ENCODE data around the gene SLC7A4. TPM values are rescaled to one million over a fixed set of nuclear protein-coding genes. Genes with fewer than 3 reads are reported as not detected.
A peak's percentile ranks its signal among the peaks of the same experiment; 100 is the strongest.
"Not testable (repeated sequence)": the region's sequence is repeated elsewhere in the genome, so short reads cannot be mapped to it uniquely, and the experiment has no call there.

Gene SLC7A4
- total RNA-seq, 1 donor from 2014 or later: 0.23 TPM

DNA sequence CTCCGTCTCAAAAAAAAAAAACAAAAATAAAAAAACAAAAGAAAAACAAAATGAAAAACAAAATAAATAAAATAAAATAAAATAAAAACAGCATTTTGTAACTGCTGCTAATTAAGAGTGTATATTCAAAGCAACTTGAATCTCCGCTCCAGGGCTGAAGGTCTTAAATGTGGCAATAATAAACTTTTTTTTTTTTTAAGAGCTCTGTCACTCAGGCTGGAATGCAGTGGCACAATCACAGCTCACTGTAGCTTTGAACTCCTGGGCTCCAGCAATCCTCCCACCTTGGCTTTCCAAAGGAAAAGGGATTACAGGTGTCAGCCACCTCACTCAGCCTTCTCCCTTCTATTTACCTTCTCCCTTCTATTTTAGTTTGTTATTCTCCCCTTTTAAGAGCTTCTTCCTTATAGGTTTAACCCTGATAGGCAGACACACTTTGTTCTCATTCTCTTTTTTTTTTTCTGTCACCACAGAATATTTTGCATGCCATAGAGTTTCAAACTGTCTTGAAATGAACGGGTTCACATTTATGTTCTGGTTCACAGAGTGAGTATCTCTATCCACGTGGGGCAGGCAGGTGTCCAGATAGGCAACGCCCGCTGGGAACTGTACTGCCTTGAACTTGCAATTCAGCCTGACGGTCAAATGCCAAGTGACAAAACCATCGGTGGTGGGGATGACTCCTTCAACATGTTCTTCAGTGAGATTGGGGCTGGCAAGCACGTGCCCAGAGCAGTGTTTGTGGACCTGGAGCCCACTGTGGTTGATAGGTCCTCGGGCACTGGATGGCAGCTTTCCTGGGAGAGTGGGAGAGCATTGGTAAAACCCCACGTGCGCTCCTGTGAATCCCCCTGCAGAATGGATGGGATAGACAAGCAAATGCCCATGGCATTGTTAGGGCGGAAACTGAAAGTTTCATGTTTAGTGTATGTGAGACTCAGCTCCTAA lies 32.8 kb upstream of the SLC7A4 start:
- DNase-seq (ENCODE audit: low spot score) (no peak), ATAC-seq (peak; percentile 31)

DNA sequence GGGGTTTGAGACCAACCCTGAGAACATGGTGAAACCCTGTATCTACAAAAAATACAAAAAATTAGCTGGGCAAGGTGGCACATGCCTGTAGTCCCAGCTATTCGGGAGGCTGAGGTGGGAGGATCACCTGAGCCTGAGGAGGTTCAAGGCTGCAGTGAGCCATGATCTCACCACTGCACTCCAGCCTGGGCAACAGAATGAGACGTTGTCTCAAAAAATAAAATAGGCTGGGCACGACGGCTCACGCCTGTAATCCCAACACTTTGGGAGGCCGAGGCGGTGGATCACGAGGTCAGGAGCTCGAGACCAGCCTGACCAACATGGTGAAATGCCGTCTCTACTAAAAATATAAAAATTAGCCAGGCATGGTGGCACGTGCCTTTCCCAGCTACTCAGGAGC lies 32.1 kb upstream of the SLC7A4 start:
- not testable (repeated sequence) for ATAC-seq; DNase-seq (ENCODE audit: low spot score)

DNA sequence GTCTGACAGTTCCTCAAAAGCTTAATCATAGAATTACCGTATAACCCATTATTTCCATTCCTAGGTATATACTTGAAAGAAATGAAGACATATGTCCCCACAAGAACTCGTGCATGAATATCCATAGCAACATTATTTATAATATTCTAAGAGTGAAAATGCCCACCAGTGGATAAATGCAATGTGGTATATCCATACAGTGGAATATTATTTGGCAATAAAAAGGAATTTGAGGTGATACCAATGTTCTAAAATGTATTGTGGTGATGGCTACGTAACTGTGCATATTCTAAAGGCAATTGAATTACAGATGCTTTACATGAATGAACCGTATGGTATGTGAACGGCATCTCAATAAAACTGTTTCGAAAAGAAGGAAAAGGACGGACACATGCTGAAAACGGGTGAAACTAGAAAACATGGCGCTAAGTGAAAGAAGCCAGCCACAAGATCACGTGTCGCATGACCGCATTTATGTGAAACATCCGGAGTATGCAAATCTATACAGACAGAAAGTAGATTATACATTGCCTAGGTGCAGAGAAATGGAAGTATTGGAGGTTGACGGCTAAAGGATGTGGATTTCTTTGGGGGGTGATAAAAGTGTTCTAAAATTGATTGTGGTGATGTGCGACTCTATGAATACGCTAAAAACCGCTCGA lies 29.4 kb upstream of the SLC7A4 start:
- DNase-seq (ENCODE audit: low spot score); ATAC-seq: not testable (repeated sequence)

DNA sequence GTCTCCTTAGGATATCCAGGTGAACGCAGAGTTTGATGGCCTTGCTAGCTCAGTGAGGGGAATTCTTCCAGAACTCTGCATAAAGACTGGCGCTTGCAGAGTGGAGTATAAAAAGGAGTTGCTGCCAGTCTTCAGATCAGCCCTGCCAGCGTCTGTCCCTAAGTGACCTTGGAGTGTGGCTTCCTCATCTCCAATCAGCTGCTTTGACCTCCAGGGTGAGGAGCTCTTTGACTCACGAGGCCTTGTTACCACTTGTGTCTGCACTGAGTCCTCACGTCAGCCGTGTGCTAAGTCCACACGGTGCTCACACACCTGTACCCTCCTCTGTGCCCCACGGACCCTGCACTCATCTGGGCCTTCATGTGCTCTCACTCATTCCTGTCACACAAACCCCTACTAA lies 28.0 kb upstream of the SLC7A4 start:
- ATAC-seq; DNase-seq (ENCODE audit: low spot score): not testable (repeated sequence)

DNA sequence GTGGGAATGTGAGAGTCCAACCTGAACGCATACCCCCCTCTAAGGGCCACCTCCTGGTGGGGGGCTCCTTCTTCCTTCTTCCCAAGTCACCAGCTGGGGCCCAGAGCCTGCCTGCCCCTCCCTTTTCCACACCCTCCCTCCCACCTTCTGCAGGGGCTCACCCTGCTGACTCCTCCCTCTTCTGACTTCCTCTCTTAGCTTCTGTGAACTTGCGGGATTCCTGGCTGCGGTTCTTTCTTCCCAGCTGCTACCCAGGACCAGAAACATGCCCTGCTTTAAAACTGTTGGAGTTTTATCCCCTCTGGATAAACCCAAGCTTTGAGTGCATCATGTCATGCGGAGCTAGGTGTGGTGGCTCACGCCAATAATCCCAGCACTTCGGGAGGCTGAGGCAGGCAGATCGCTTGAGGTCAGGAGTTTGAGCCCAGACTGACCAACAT lies 23.5 kb upstream of the SLC7A4 start:
- ATAC-seq (no peak), DNase-seq (ENCODE audit: low spot score) (no peak)

DNA sequence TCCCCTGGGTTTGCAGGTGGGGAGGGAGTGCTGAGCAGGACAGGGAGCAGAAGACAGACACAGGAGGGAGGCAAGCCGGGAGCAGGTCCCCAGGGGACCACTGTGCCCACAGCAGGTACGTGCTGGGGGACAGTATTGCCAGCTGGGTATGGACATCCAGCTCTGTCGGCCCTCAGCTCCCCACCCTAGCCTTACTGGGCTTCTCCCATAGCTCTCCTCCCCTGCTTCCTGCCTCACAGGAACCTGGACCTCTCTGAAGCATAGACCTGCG lies 23.1 kb upstream of the SLC7A4 start:
- DNase-seq (ENCODE audit: low spot score): no peak

DNA sequence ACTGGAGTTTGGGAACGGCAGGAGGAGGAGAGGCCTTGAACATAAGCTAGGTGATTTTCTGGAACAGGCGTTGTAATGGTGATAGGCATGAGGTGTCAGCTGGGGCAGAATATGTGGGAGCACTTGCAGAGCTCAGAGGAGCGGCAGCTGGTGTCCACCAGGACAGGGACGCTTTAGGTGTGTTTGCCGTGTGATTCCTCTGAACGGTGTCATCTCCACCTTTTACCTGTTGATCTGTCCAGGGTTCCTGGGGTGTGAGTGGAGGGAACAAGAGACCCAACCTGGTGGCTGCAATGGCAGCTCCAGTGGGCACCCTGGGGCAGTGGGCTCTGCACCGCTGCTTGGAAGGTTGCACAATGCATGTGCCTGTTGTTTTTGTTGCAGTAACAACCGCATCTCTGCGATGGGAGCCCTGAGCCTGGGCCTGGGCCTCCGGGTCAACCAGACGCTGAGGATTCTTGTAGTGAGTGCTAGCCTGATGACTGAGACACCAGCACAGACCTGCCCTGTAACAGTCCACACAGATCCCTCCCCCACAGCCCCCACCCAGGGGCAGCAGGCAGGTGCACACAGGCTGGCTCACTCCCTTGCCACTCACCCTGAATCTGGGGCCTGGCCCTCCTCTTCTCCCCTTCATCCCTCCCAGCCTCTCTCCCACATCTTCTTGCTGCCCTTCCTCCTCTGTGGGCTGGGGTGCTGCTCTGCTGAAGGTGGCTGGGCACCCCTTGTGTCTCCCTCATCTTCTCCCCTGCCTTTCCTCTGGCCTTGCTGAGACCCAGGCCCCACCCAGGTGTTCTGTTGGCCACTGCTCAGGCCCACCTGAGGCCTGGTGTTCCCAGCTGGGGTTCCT lies 22.6 kb upstream of the SLC7A4 start:
- ATAC-seq: no peak
- DNase-seq (ENCODE audit: low spot score): no peak

More for the DNA sequence above, 23.1 kb upstream of the SLC7A4 start:
- no peak for ATAC-seq

DNA sequence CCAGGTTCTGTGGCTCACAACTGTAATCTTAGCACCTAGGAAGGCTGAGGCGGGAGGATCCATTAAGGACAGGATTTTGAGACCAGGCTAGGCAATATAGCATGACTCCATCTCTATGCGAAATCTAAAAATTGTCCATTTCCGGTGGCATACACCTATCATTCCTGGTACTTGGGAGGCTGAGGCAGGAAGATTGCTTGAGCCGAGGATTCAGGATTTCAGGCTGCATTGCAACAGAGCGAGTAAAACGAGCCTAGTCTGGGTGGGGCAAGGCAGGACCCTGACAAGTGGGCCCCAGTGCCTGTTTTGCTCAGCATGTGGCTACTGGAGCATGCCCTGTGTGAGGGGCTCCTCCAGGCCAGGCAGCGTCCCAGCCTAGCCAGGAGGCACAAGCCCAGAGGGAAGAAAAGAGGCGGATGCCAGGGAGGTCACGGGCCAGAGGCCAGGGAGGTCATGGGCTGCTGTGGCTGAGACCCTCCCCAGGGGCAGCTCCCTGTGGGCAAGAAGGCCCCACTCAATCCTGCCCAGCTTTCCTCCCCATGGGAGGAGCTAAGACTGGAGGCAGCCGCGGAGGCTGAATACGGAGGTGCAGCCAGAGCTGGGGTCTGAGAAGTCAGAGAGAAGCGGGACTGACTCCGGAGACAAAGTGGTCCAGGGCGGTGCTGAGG lies 21.8 kb upstream of the SLC7A4 start:
- DNase-seq (ENCODE audit: low spot score) (no peak), ATAC-seq (no peak)

DNA sequence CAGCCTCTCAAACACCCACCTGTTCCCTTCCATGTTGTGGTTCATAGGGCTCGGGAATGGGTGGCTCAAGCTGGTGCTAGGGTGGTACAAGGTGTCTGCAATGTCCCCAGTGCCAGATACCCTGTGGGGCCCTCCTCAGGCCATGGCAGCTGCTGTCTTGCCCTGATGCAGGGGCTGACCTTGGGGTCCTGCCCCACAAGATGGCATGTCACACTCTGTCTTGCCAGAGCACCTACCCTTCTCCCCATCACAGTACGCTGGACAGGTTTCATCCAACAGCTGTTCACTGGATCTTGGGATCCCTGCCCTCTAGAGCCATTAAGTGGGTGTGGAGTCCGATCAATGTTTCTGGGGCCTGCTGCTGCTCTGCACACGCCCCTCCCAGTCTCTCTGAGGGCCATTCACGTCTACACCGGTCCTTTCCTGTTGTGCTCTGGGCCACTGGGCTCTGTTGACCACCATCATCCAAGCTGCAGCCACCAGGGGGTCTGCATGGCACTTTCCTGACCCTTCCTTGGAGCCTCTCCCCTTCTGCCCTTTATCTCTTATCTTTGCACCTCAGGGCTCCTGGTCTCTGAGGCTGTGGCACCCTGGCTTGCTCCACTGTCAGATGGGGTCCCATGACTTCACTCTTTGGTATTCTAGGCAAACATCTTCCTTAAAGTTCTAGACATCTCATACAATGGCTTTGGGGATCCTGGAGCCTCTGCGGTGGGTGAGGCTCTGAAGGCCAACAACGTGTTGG lies 20.5 kb upstream of the SLC7A4 start:
- no peak for DNase-seq (ENCODE audit: low spot score)
- no peak for ATAC-seq

DNA sequence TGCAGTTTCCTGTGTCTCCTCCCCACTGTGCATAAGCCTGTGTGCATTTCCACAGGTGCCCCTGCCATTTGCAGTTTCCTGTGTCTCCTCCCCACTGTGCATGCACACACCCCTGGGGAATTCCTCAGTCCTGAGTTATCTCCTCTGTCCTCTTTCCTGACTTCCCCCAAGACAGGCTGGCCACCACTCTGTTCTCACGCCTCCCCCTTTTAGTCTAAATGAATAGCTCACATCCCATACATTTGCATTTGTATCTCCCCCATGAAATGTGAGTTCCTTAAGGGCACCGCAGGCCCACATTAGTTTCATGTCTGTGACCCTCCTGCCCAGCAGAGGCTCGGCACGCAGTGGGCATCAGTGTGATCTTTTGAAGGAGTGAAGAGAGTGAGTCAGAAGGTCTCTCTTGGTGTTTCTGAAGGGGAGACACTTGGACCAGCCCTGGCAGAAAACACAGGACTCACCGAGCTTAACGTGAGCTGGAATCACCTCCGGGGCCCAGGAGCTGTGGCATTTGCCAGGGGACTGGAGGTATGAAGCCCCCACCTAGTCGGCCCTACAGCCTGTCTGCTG lies 19.6 kb upstream of the SLC7A4 start:
- DNase-seq (ENCODE audit: low spot score) (no peak), ATAC-seq (no peak)

DNA sequence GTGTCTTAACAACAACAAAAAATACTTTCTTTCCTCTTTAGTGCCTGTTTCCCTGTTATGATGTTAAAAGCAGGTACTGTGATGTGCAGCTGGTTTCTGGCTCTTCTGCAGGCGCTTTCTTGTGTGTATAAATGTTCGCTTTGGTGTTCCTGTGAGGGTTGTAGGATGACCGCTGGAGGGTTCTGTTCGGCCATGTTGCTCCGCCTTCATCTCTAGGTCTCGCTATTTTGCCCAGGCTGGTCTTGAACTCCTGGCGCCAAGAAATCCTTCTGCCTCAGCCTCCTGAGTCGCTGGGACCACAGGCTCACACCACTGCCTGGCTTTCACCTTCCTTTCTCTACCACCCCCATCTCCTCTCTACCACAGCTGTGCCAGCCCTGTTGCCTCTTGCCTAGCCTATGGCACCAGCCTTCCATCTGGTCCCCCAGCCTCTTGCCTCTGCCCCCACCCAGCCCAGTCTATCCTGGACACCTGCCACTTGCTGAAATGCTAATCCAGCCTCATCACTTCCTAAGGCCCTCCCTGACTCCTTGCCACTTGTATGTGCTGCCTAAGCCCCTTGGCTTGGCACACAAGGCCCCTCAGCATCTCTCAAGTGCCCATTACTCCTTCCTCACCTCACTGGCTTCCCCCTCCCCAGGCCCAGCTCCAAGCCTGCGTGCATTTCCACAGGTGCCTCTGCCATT lies 18.9 kb upstream of the SLC7A4 start:
- ATAC-seq: no peak
- DNase-seq (ENCODE audit: low spot score): no peak

DNA sequence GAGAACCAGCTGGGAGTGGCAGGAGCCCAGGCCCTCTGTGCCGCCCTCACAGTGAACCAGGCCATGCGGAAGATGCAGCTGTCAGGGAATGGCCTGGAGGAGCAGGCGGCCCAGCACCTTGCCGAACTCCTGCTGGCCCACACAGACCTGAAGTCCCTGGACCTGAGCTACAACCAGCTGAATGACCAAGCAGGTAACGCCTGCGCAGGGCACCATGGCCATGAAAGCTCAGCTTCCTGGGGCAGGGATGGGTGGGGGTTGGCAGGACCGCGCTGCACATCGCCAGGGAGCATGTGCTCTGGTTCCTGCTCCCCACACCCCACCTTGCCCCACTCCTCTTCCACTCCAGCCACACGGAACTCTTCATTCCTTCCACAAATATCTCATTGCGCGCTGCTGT lies 16.6 kb upstream of the SLC7A4 start:
- ATAC-seq; DNase-seq (ENCODE audit: low spot score): not testable (repeated sequence)

DNA sequence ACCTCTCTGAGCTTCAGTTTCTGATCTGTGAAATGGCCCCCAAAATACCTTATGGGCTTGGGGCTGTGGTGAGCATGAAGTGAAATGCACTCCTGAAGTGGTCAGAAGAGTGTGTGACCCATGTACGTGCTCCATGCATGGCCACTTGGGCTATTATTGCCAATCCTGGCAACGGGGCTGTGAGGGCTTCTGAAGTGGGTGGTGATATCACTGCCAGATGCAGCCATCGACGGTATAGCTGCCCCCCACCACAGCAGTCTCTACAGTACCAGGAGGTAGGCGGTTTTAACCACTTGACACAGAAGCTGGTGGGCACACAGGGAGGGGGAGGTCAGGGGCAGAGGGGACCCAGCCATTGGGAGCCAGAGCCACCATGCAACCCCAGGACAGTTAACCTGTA lies 16.1 kb upstream of the SLC7A4 start:
- DNase-seq (ENCODE audit: low spot score); ATAC-seq: not testable (repeated sequence)

DNA sequence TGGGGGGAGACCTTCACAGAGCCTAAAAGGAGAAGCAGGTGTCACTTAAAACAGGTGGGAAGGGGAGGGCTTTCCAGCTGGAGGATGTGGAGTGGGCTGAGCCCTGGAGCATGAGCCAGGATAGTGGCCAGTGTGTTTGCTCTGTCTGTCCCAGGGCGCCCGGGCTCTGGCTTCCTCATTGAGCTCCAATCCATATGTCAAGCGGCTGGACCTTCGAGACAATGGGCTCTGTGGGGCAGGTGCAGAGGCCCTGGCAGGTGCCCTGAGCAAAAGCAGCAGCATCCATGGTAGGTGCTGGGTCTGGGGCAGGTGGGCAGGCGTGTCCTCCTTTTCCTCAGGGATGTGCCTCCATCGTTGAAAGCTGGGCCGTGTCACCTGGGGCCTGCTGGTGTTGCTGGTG lies 15.4 kb upstream of the SLC7A4 start:
- ATAC-seq (no peak), DNase-seq (ENCODE audit: low spot score) (no peak)

DNA sequence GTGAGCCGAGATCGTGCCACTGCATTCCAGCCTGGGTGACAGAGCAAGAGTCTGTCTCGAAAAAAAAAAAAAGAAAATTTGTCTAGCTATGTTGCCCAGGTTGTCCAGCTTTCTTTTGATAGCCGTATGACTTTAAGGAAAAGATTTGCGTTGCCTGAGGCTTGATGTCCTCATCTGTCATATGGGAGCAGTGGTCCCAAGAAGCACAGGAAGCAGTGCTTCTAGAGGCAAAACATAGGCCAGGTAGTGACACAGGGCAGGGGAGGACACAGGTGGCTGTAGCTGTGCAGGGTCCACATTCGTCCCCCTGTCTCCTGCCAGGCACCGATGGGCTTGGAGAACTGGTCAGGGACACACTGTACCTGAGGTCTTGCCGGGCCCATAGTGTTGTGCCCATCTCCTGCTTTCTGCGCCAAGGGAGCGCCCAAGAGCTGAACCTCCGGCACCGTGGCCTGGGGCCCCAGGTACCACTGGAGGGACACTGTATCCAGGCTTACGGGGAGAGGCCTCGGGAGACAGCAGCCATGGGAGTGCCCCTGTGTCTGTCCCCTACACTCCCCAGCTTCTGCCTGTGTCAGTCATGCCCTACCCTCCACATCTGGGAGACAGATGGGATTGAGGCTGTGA lies 14.8 kb upstream of the SLC7A4 start:
- ATAC-seq (no peak), DNase-seq (ENCODE audit: low spot score) (no peak)

DNA sequence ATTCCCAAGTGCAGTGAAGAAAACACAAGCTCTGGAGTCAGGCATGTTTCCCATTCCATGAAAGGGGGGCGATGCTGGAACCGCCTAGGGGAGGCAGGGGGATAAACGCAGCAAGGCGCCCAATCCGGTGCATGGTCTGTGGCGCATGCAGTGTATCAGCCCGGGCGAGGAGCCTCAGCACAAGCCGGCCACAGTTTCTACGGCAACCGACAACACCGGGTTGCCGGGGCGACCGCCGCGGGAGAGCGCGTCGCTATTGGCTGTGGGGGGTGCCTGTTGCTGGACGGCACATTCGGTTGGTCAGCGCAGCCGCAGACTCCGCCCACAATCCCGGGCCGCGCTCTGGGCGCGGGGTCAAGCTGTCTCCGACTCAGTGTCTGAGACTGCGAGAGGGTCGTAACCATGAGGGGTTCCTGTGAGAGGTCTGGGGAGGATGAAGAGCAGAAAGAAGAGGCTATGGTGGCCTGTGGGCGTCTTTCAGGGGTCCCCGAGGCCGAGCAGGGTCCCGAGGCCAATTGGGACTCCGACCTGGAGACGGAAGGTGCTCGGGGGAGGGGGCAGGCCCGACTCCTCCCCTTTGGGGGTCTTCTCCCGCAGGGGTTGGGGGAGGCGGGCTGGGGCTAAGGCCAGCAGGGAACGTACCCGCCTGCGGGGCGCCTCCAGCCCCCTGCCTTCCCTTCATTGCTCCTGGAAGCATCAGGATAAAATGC lies 13.4 kb upstream of the SLC7A4 start, which contains the start of gene LRRC74B:
Gene LRRC74B (plus strand): TSS at position 362 of the 710 bp plus-strand sequence. CDS start 41 bp downstream, at position 403.
- DNase-seq (ENCODE audit: low spot score) (peak; percentile 80), ATAC-seq (peak; percentile 93)

DNA sequence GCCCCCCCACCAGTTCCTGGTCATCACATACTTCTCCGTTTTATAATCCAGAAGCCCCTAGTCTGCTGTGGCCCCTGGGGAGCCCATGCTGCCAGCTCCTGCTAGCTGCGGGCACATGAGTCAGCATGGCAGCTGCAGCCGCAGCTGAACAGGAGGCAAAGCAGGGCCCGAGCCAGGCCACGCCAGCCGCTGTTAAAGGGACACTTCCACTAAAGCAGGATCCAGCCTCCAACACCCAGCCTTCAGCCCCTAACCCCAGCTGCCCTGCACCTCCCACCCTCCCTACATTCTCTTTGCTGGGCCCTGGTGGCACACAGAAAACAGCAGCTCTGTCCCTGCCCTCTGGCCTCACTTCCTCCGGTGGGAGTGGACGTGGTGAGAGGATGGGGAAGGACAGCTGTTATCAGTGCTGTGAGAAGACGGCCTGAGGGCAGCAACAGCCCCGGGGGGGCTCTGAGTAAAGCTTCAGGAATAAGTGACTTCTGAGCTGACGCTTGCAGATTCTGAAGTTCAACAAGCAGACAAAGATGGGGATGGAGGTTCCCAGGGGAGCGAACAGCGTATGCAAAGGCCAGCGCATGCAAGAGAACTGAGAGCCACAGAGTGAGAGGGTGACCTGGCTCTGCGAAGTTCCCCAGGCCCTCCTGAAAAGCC lies 12.7 kb upstream of the SLC7A4 start:
- no peak for DNase-seq (ENCODE audit: low spot score)
- peak; percentile 62 for ATAC-seq
